KMS-11 (cell line): ENCODE data around the gene PROS1.
A peak's percentile ranks its signal among the peaks of the same experiment; 100 is the strongest.
"Not testable (repeated sequence)": the region's sequence is repeated elsewhere in the genome, so short reads cannot be mapped to it uniquely, and the experiment has no call there.

Experiments
- H2AFZ ChIP-seq: fragments of 200-600 bp; sonication (generic); 2 replicates; pipeline ENCODE4 v1.6.1; 2016; ENCODE audit warnings: antibody characterized with exemption, mixed run types, low read depth
- H3K27ac ChIP-seq: fragments of 200-600 bp; sonication (generic); 2 replicates; pipeline ENCODE4 v1.6.1; 2016; ENCODE audit warnings: mild to moderate bottlenecking, mixed run types
- H3K27me3 ChIP-seq: fragments of 200-600 bp; sonication (generic); 2 replicates; pipeline ENCODE4 v1.6.1; 2017; ENCODE audit warnings: mild to moderate bottlenecking, low read depth, mixed run types, moderate library complexity; ENCODE audit not compliant: insufficient read depth
- H3K36me3 ChIP-seq: fragments of 200-600 bp; sonication (generic); 2 replicates; pipeline ENCODE4 v1.6.1; 2017; ENCODE audit warnings: mild to moderate bottlenecking, mixed run types; ENCODE audit not compliant: insufficient read depth
- H3K4me1 ChIP-seq: fragments of 200-600 bp; sonication (generic); 2 replicates; pipeline ENCODE4 v1.6.1; 2016; ENCODE audit warnings: mild to moderate bottlenecking, low read depth, mixed run types; ENCODE audit not compliant: poor library complexity, severe bottlenecking
- H3K4me2 ChIP-seq: fragments of 200-600 bp; sonication (generic); 2 replicates; pipeline ENCODE4 v1.7.0; 2016; ENCODE audit warnings: mild to moderate bottlenecking, mixed run types
- H3K4me3 ChIP-seq: fragments of 200-600 bp; sonication (generic); IDR thresholded peaks from 2 replicates; pipeline ENCODE4 v1.6.1; 2017; ENCODE audit warnings: low read depth, low read length, mixed read lengths; ENCODE audit not compliant: insufficient read depth
- H3K79me2 ChIP-seq: fragments of 200-600 bp; sonication (generic); 2 replicates; pipeline ENCODE4 v1.6.1; 2016; ENCODE audit warnings: low read depth, mixed run types; ENCODE audit not compliant: insufficient read depth
- H3K9ac ChIP-seq: fragments of 200-600 bp; sonication (generic); 2 replicates; pipeline ENCODE4 v1.6.1; 2016; ENCODE audit warnings: mild to moderate bottlenecking, mixed run types
- H4K20me1 ChIP-seq: fragments of 200-600 bp; sonication (generic); 2 replicates; pipeline ENCODE4 v1.6.1; 2016; ENCODE audit warnings: mild to moderate bottlenecking, mixed run types; ENCODE audit not compliant: insufficient read depth
- TF ChIP-seq, protein P1 (sequence below): fragments of 200-600 bp; sonication (generic); conservative IDR thresholded peaks from 2 replicates; pipeline ENCODE4 v1.6.1; 2017; ENCODE audit warnings: low read depth, mild to moderate bottlenecking, antibody characterized with exemption, low read length, moderate library complexity, mixed read lengths

Gene PROS1

GRCh38 chr3:93910097-93910496 lies 63.6 kb downstream of the PROS1 start:
- TF ChIP-seq, protein P1, sequence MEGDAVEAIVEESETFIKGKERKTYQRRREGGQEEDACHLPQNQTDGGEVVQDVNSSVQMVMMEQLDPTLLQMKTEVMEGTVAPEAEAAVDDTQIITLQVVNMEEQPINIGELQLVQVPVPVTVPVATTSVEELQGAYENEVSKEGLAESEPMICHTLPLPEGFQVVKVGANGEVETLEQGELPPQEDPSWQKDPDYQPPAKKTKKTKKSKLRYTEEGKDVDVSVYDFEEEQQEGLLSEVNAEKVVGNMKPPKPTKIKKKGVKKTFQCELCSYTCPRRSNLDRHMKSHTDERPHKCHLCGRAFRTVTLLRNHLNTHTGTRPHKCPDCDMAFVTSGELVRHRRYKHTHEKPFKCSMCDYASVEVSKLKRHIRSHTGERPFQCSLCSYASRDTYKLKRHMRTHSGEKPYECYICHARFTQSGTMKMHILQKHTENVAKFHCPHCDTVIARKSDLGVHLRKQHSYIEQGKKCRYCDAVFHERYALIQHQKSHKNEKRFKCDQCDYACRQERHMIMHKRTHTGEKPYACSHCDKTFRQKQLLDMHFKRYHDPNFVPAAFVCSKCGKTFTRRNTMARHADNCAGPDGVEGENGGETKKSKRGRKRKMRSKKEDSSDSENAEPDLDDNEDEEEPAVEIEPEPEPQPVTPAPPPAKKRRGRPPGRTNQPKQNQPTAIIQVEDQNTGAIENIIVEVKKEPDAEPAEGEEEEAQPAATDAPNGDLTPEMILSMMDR: no peak
- no peaks in the 10 kb centered on the region for H3K4me1 ChIP-seq
- no peaks in the 10 kb centered on the region for H3K79me2 ChIP-seq
- no peak overlapping the region for H3K4me2 ChIP-seq
- no peaks in the 10 kb centered on the region for H3K27me3 ChIP-seq
- H3K4me3 ChIP-seq: no peak overlapping the region
- no peak overlapping the region for H2AFZ ChIP-seq
- H3K36me3 ChIP-seq: no peaks in the 10 kb centered on the region
- H4K20me1 ChIP-seq: no peaks in the 10 kb centered on the region
- no peak overlapping the region for H3K9ac ChIP-seq
- H3K27ac ChIP-seq: no peak overlapping the region

DNA sequence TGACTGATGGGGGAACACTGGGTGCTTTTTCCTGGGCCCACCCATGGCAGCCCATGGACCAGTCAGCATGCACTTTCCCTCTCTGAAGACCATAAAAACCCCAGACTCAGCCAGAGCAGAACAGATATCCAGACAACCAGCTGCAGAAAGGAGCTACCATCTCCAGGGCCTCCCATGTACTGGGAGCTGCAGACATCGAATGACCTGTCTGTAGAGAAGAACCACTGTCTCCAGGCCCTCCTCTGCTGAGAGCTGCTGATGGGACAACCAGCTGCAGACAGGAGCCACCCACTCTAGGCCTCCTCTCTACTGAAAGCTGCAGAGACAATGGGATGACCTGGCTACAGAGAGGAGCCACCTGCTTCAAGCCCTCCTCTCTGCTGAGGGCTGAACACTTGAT lies 66.6 kb downstream of the PROS1 start:
- Histone ChIP-seq H3K27me3 (no peaks in the 10 kb centered on the region), H2AFZ (no peak overlapping the region), H3K36me3 (no peaks in the 10 kb centered on the region), H3K4me1 (no peaks in the 10 kb centered on the region), H3K4me2 (no peak overlapping the region), H3K79me2 (no peaks in the 10 kb centered on the region), H3K27ac (no peak overlapping the region), H4K20me1 (no peaks in the 10 kb centered on the region), H3K4me3 (no peak overlapping the region), H3K9ac (no peak overlapping the region)
- TF ChIP-seq, protein P1: no peak

DNA sequence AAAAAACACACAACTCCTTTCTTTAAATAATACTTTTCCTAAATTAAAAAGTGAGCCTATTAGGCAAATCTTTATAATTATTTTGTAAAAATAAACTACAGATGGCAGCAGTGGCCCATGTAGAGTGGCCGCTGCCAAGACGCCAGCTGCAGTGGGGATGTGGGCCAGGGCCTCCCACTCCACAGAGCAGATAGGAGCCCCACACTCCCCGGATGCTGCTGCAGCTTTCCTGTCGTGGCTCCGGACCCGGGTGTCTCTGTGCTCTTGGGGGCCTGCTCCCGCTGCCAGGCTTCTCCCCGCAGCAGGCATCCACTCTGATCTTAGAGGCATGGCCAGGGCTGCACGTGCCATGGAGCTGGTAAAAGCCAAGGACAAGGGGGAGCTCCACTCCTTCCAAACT lies 67.5 kb downstream of the PROS1 start:
- Histone ChIP-seq H3K36me3 (no peaks in the 10 kb centered on the region), H3K27me3 (no peaks in the 10 kb centered on the region), H3K4me2 (no peak overlapping the region), H3K27ac (no peak overlapping the region), H3K4me1 (no peaks in the 10 kb centered on the region), H3K79me2 (no peaks in the 10 kb centered on the region), H2AFZ (no peak overlapping the region), H3K9ac (no peak overlapping the region), H4K20me1 (no peaks in the 10 kb centered on the region), H3K4me3 (no peak overlapping the region)
- TF ChIP-seq, protein P1: no peak

DNA sequence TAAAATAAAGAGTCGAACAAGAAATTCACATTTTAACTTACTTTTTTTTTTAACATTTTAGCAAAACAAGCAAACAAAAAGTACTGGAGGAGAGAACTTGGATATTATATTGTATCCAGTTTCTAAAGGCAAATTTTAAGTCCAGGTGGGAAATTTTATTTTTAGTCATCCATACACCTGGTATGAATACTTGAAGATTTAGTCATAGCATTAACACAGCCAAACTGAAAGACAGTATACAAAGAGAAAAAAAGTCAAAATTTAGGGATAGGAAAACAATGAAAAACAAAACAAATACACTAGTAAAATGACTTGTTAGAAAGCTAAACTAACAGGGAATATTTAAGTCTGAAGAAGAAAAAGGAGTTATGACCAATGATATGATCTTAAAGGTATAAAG lies 69.1 kb downstream of the PROS1 start:
- TF ChIP-seq, protein P1: no peak
- Histone ChIP-seq H3K27me3 (no peaks in the 10 kb centered on the region), H3K79me2 (no peaks in the 10 kb centered on the region)

DNA sequence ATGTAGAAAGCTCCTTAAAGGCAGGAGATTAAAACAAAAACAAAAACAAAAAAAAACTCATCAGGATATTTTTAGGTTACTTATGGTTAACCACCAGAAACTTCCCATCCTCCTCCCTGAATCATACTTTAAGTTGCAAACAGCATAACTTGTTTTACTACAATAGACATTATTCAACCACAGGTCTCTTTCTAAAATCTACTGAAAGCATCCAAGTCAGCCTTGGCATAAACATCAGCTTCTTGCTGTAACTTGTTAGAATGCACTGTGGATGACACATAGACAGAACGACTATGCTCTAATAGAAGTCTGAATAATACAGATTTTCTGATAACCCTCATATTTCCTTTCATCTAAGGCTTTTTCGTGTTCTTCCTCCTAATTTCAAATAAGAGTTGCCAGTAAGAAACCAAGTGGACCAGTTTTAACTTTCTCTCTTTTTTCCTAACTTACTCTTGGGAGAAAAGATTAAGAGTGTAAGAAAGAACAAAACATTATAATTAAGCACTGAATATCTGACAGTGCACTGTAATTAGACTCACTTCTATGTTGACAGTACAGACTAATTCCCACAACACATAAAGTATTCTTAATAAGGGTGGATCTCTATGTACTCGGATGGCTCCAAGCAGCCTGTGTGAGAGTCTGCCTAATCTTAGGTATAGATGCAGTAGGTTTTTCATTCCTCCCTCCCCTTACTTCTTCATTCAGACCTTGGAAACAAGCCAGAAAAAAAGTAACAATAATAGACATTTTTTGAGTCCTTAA lies 95.3 kb downstream of the PROS1 start:
- H3K4me2 ChIP-seq: peak overlapping the region; percentile 84
- H3K4me3 ChIP-seq, H4K20me1 ChIP-seq, H3K36me3 ChIP-seq, H3K27me3 ChIP-seq, H3K79me2 ChIP-seq: not testable (repeated sequence)
- H3K9ac ChIP-seq: peak overlapping the region; percentile 20; the same call in 1 of the 2 replicates
- peak overlapping the region; percentile 50; the same call in 1 of the 2 replicates for H2AFZ ChIP-seq
- peak overlapping the region; percentile 67 for H3K27ac ChIP-seq
- H3K4me1 ChIP-seq: peaks cover 63% of the 10 kb centered on the region

More for the DNA sequence above, 69.1 kb downstream of the PROS1 start:
- Histone ChIP-seq H3K4me2 (no peak overlapping the region), H3K27ac (no peak overlapping the region), H3K4me3 (no peak overlapping the region), H3K36me3 (no peaks in the 10 kb centered on the region), H3K4me1 (no peaks in the 10 kb centered on the region), H4K20me1 (no peaks in the 10 kb centered on the region), H3K9ac (no peak overlapping the region), H2AFZ (no peak overlapping the region)

DNA sequence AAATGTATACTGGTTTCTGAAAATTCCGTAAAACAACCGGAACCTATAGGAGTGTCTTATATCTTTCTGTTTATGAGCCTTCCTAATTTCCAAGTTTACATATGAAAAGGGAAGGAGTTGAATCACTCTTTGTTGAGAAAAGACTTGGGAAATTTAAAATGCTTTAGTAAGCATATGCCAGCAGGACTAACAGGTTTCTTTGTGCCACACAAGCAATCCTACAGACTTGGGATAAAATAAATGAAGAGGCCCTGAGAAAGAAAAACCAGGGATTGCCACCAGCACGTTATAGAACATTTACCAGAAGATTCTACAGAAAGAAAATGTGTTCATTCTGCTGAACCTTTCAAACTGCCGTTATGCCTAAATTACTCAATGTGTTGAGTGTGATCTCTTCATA lies 96.3 kb downstream of the PROS1 start:
- not testable (repeated sequence) for H4K20me1 ChIP-seq, H3K79me2 ChIP-seq, H3K36me3 ChIP-seq, H3K4me3 ChIP-seq, H3K27me3 ChIP-seq
- peak overlapping the region; percentile 20; the same call in 1 of the 2 replicates for H3K9ac ChIP-seq
- H3K27ac ChIP-seq: peak overlapping the region; percentile 67
- peaks cover 57% of the 10 kb centered on the region for H3K4me1 ChIP-seq
- peak overlapping the region; percentile 84 for H3K4me2 ChIP-seq
- peak overlapping the region; percentile 50; the same call in 1 of the 2 replicates for H2AFZ ChIP-seq

DNA sequence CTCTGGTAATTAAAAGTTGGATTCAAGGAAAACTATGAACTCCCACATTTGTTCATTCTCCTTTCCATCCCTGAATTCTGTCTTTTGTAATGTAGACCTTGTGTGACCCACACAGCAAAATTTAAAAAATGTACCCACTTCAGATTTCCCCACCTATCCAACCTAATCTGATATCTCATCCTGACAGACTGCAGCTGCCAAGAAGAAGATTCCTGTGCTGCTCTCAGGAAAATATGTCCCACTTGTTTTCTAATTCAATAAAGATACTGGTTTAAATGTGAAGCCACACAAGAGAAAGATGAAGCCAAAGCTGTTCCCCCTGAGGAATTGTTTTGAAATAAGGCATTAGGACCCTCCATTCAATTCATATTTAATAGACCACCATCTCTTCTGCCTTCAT lies 100.3 kb downstream of the PROS1 start:
- not testable (repeated sequence) for H3K4me3 ChIP-seq, H4K20me1 ChIP-seq, H3K27ac ChIP-seq, H3K4me2 ChIP-seq, H2AFZ ChIP-seq, H3K36me3 ChIP-seq, H3K79me2 ChIP-seq, H3K27me3 ChIP-seq, H3K9ac ChIP-seq
- H3K4me1 ChIP-seq: peaks cover 46% of the 10 kb centered on the region
